Mucosa of stomach (tissue), 1 donor: ENCODE measurements around the gene CTNS.

Source experiments
- H3K27me3 ChIP-seq: one replicate; pipeline ENCODE4 v1.7.0; 2013; ENCODE audit warnings: mild to moderate bottlenecking, low read length; ENCODE audit not compliant: control insufficient read depth, insufficient read depth
- H3K36me3 ChIP-seq: one replicate; pipeline ENCODE4 v1.7.0; 2013; ENCODE audit warnings: low read length; ENCODE audit not compliant: control insufficient read depth, insufficient read depth
- H3K4me1 ChIP-seq: one replicate; pipeline ENCODE4 v1.7.0; 2013; ENCODE audit warnings: mild to moderate bottlenecking, low read length; ENCODE audit not compliant: control insufficient read depth, insufficient read depth
- H3K4me3 ChIP-seq: one replicate; pipeline ENCODE4 v1.7.0; 2013; ENCODE audit warnings: low read length
- H3K9ac ChIP-seq: one replicate; pipeline ENCODE4 v1.7.0; 2013; ENCODE audit warnings: mild to moderate bottlenecking, low read length, moderate library complexity
- H3K9me3 ChIP-seq: one replicate; pipeline ENCODE4 v1.7.0; 2013; ENCODE audit warnings: mild to moderate bottlenecking, low read length, moderate library complexity; ENCODE audit not compliant: control insufficient read depth
- donor health status: Pancreatic carcinoma.

Gene CTNS

GRCh38 chr17:3682033-3682432 lies 45.5 kb downstream of the CTNS start:
- Histone ChIP-seq H3K9ac (no peak overlapping the region), H3K27me3 (peaks cover 35% of the 10 kb centered on the region), H3K4me3 (no peak overlapping the region), H3K9me3 (no peaks in the 10 kb centered on the region), H3K4me1 (peaks cover 16% of the 10 kb centered on the region), H3K36me3 (no peaks in the 10 kb centered on the region)

GRCh38 chr17:3683054-3683511 lies 46.5 kb downstream of the CTNS start:
- H3K36me3 ChIP-seq = no peaks in the 10 kb centered on the region
- H3K9ac ChIP-seq = no peak overlapping the region
- H3K27me3 ChIP-seq = peaks cover 35% of the 10 kb centered on the region
- H3K9me3 ChIP-seq = no peaks in the 10 kb centered on the region
- H3K4me1 ChIP-seq = peaks cover 12% of the 10 kb centered on the region
- no peak overlapping the region for H3K4me3 ChIP-seq

GRCh38 chr17:3685174-3685573 lies 48.6 kb downstream of the CTNS start:
- Histone ChIP-seq H3K36me3 (no peaks in the 10 kb centered on the region), H3K4me3 (no peak overlapping the region), H3K27me3 (peaks cover 35% of the 10 kb centered on the region), H3K9me3 (no peaks in the 10 kb centered on the region), H3K4me1 (no peaks in the 10 kb centered on the region), H3K9ac (no peak overlapping the region)

GRCh38 chr17:3688027-3688553 lies 51.5 kb downstream of the CTNS start:
- peaks cover 28% of the 10 kb centered on the region for H3K27me3 ChIP-seq
- no peaks in the 10 kb centered on the region for H3K9me3 ChIP-seq
- no peaks in the 10 kb centered on the region for H3K36me3 ChIP-seq
- no peak overlapping the region for H3K9ac ChIP-seq
- H3K4me3 ChIP-seq = no peak overlapping the region
- H3K4me1 ChIP-seq = no peaks in the 10 kb centered on the region

- Histone ChIP-seq H3K9me3 (no peaks in the 10 kb centered on the region), H3K36me3 (no peaks in the 10 kb centered on the region), H3K9ac (no peak overlapping the region), H3K4me1 (no peaks in the 10 kb centered on the region), H3K4me3 (no peak overlapping the region), H3K27me3 (peaks cover 22% of the 10 kb centered on the region)
These were observed 52.3 kb downstream of the CTNS start for GRCh38 chr17:3688852-3689261.

GRCh38 chr17:3689262-3690093 lies 52.9 kb downstream of the CTNS start:
- Histone ChIP-seq H3K9ac (no peak overlapping the region), H3K36me3 (no peaks in the 10 kb centered on the region), H3K4me1 (no peaks in the 10 kb centered on the region), H3K27me3 (peaks cover 18% of the 10 kb centered on the region), H3K4me3 (no peak overlapping the region), H3K9me3 (no peaks in the 10 kb centered on the region)

GRCh38 chr17:3690094-3690715 lies 53.6 kb downstream of the CTNS start:
- Histone ChIP-seq H3K9me3 (no peaks in the 10 kb centered on the region), H3K4me1 (peaks cover 3% of the 10 kb centered on the region), H3K4me3 (no peak overlapping the region), H3K36me3 (no peaks in the 10 kb centered on the region), H3K27me3 (peaks cover 19% of the 10 kb centered on the region), H3K9ac (no peak overlapping the region)

- Histone ChIP-seq H3K27me3 (peaks cover 31% of the 10 kb centered on the region), H3K9ac (no peak overlapping the region), H3K9me3 (no peaks in the 10 kb centered on the region), H3K4me1 (peaks cover 10% of the 10 kb centered on the region), H3K4me3 (no peak overlapping the region), H3K36me3 (no peaks in the 10 kb centered on the region)
These were observed 55.1 kb downstream of the CTNS start for GRCh38 chr17:3691617-3692067.

GRCh38 chr17:3692346-3692745 lies 55.8 kb downstream of the CTNS start:
- Histone ChIP-seq H3K4me1 (peaks cover 10% of the 10 kb centered on the region), H3K9me3 (no peaks in the 10 kb centered on the region), H3K36me3 (no peaks in the 10 kb centered on the region), H3K27me3 (peaks cover 36% of the 10 kb centered on the region), H3K4me3 (no peak overlapping the region), H3K9ac (no peak overlapping the region)

GRCh38 chr17:3693141-3693540 lies 56.6 kb downstream of the CTNS start:
- no peak overlapping the region for H3K4me3 ChIP-seq

GRCh38 chr17:3693829-3694231 lies 57.3 kb downstream of the CTNS start:
- H3K4me3 ChIP-seq = no peak overlapping the region
- no peaks in the 10 kb centered on the region for H3K36me3 ChIP-seq
- peaks cover 10% of the 10 kb centered on the region for H3K4me1 ChIP-seq
- H3K27me3 ChIP-seq = peaks cover 41% of the 10 kb centered on the region
- no peaks in the 10 kb centered on the region for H3K9me3 ChIP-seq
- no peak overlapping the region for H3K9ac ChIP-seq

More at GRCh38 chr17:3693141-3693540, 56.6 kb downstream of the CTNS start:
- Histone ChIP-seq H3K4me1 (peaks cover 10% of the 10 kb centered on the region), H3K36me3 (no peaks in the 10 kb centered on the region), H3K9ac (no peak overlapping the region), H3K9me3 (no peaks in the 10 kb centered on the region), H3K27me3 (peaks cover 41% of the 10 kb centered on the region)

GRCh38 chr17:3695129-3695722 lies 58.7 kb downstream of the CTNS start:
- Histone ChIP-seq H3K27me3 (peaks cover 41% of the 10 kb centered on the region), H3K4me1 (peaks cover 10% of the 10 kb centered on the region), H3K36me3 (no peaks in the 10 kb centered on the region), H3K9ac (no peak overlapping the region), H3K9me3 (no peaks in the 10 kb centered on the region), H3K4me3 (no peak overlapping the region)
